T-helper 2 cell treated with Interferon-gamma antibody and Interleukin-4, amounts not matched to agents 5 μg/mL and 100 μg/mL, for 36 hours (primary cell): Measurements from ENCODE around the gene CGN.

ENCODE experiments used
- DNase-seq: peaks from one replicate; pipeline ENCODE4 v3.0.0; 2021; ENCODE audit warnings: low spot score
- H3K27ac Mint-ChIP-seq: one replicate; pipeline ENCODE4 v1.8.0; 2021; ENCODE audit warnings: mild to moderate bottlenecking, mixed read lengths
- H3K27me3 Mint-ChIP-seq: one replicate; pipeline ENCODE4 v1.8.0; 2021; ENCODE audit warnings: low read depth, mixed read lengths
- H3K36me3 Mint-ChIP-seq: one replicate; pipeline ENCODE4 v1.8.0; 2021; ENCODE audit warnings: low read depth, mixed read lengths
- H3K4me1 Mint-ChIP-seq: one replicate; pipeline ENCODE4 v1.8.0; 2021; ENCODE audit warnings: low read depth, mixed read lengths
- H3K4me3 Mint-ChIP-seq: one replicate; pipeline ENCODE4 v1.8.0; 2022; ENCODE audit warnings: mild to moderate bottlenecking, moderate library complexity, mixed read lengths
- H3K9me3 Mint-ChIP-seq: one replicate; pipeline ENCODE4 v1.8.0; 2021; ENCODE audit warnings: mixed read lengths

The CGN gene

DNA sequence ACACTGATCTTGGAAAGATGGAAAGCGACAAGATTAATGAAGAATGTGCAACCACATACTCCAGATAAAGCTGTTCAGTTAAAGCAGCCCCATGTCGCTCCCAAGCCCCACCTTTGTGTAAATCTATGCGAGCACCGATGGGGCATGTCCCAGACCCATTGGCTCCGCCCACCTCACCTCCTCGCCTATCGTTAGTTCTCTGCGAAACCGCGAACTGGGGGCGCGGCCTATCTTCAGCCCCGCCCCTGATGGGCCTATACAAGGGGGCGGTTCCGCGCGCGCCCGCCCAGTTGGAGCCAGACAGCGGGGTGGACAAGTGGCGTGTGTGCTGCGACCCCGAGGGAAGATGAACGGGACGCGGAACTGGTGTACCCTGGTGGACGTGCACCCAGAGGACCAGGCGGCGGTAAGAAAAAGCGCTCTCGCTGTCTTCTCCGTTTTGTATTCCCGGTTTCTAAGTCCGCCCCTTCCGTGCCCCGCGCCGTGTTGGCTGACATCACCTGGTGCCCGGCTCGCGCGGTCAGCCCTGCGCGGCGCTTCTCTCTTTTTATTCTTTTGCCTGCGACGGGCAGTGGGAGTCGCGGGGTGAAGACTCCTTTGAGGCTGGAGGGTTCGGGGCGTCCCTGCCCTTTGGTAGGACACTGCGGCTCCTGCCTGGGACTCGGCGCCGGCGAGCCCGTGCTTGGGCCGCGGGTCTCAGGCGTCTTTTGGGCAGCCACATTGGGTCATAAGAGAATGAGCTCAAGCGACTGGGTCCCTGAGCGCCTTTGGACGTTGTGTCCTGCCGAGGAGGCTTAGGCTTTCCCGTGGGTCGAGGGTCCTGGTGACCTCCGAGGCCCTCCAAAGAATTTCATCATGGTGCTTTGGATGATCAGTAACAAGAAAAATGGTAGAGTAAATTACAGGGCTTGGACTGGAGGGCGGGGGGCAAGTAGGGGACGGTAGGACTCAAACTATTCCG is 29.1 kb downstream of the CGN start, which contains the start of gene TUFT1:
TUFT1 (plus strand) TSS at position 289 of the 961 bp plus-strand sequence; CDS start at position 347, 58 bp downstream.
- H3K27ac Mint-ChIP-seq, result peak within 1 kb of the TSS; percentile 78
- peak; percentile 90 for DNase-seq
- H3K4me1 Mint-ChIP-seq, result peaks cover 17% of the 10 kb centered on the region
- peaks cover 15% of the 10 kb centered on the region for H3K27me3 Mint-ChIP-seq
- no peaks in the 10 kb centered on the region for H3K9me3 Mint-ChIP-seq
- no peaks in the 10 kb centered on the region for H3K36me3 Mint-ChIP-seq
- H3K4me3 Mint-ChIP-seq, result peak within 1 kb of the TSS; percentile 90

DNA sequence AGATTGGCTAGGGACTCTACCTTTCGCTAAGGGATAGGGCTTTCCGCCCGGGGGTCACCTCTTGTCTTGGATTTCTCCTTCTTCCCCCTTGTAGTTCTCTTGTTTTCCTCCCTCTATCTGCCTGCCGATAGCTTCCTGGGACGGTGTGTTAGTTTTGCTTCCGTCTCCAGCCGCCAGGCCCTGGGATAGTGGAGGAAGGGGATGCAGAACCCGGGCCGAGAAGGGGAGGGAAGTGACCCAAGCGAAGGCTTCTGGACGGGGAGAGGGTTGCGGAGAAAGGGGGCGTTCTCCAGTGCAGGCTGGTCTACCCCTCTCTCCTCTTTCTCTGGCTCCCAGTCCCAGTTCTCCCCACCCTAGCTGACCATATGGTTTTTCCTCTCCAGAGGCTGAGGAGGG is 29.8 kb downstream of the CGN start:
- Mint-ChIP-seq H3K36me3 (no peaks in the 10 kb centered on the region), H3K9me3 (no peaks in the 10 kb centered on the region), H3K4me1 (peaks cover 17% of the 10 kb centered on the region), H3K27ac (no peak overlapping the region), H3K27me3 (peaks cover 15% of the 10 kb centered on the region), H3K4me3 (peak overlapping the region; percentile 90)
- DNase-seq, result no peak

DNA sequence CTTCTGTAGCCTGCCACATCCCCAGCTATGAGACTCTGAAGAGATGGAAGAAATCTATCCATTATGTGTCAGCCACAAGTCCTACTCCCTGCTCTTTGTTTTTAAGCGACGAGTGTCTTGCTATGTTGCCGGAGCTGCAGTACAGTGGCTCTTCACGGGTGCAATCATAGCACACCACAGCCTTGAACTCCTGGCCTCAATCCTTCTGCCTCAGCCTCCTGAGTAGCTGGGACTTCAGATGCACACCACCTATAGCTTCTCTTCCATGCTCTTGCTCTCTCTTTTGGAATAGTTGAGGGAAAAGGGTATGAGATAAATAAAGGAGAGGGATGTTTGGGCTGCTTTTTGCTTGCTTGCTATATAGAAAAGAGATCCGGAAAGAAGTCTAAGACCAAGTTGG is 30.6 kb downstream of the CGN start:
- H3K27me3 Mint-ChIP-seq, result peaks cover 15% of the 10 kb centered on the region
- peaks cover 17% of the 10 kb centered on the region for H3K4me1 Mint-ChIP-seq
- H3K4me3 Mint-ChIP-seq, result peak overlapping the region; percentile 90
- no peak overlapping the region for H3K27ac Mint-ChIP-seq
- no peaks in the 10 kb centered on the region for H3K9me3 Mint-ChIP-seq
- no peak for DNase-seq
- no peaks in the 10 kb centered on the region for H3K36me3 Mint-ChIP-seq

DNA sequence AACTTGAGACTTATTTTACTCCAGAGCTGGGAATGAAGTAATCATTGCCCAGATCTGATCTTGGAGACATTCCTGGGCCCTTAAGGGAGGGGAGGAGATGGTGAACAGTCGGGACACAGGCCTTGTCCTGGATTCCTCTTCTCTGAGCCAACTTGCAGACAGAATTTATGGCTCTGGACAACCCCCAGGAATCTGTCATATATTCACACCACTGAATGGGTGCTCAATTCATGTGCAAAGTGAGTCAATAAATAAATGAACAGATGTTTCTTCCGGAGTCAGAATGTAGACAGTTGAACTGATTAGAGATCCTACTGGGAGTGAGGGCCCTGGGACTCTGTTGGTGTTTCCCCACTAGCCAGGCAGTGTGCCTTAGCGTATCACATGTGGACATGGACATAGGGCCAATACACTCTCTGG is 31.5 kb downstream of the CGN start:
- H3K27me3 Mint-ChIP-seq, result peaks cover 15% of the 10 kb centered on the region
- H3K4me3 Mint-ChIP-seq, result no peak overlapping the region
- peaks cover 20% of the 10 kb centered on the region for H3K4me1 Mint-ChIP-seq
- H3K36me3 Mint-ChIP-seq, result no peaks in the 10 kb centered on the region
- DNase-seq, result no peak
- H3K27ac Mint-ChIP-seq, result no peak overlapping the region
- no peaks in the 10 kb centered on the region for H3K9me3 Mint-ChIP-seq

DNA sequence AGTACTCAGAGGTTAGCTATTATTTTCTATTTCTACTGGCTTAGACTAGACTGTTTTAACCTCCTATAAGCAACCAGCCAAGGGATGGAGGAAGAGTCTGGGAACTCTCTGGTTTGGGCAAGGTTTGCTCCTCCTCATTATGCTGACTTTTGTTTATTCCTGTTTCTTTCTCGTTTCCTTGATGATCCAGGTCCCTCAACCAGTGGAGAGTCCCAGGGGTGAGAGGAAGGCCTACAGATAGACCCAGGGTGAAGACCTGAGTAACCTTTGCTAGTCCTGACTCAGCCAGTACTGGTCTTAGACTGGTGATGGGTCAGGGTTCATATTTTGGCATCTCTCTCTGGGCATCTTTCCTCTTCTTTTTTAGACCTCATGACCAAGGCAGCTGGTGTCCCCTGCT is 34.4 kb downstream of the CGN start:
- H3K27ac Mint-ChIP-seq, result no peak overlapping the region
- H3K27me3 Mint-ChIP-seq, result peaks cover 15% of the 10 kb centered on the region
- no peaks in the 10 kb centered on the region for H3K9me3 Mint-ChIP-seq
- no peak for DNase-seq
- H3K4me3 Mint-ChIP-seq, result no peak overlapping the region
- peaks cover 18% of the 10 kb centered on the region for H3K4me1 Mint-ChIP-seq
- no peaks in the 10 kb centered on the region for H3K36me3 Mint-ChIP-seq

DNA sequence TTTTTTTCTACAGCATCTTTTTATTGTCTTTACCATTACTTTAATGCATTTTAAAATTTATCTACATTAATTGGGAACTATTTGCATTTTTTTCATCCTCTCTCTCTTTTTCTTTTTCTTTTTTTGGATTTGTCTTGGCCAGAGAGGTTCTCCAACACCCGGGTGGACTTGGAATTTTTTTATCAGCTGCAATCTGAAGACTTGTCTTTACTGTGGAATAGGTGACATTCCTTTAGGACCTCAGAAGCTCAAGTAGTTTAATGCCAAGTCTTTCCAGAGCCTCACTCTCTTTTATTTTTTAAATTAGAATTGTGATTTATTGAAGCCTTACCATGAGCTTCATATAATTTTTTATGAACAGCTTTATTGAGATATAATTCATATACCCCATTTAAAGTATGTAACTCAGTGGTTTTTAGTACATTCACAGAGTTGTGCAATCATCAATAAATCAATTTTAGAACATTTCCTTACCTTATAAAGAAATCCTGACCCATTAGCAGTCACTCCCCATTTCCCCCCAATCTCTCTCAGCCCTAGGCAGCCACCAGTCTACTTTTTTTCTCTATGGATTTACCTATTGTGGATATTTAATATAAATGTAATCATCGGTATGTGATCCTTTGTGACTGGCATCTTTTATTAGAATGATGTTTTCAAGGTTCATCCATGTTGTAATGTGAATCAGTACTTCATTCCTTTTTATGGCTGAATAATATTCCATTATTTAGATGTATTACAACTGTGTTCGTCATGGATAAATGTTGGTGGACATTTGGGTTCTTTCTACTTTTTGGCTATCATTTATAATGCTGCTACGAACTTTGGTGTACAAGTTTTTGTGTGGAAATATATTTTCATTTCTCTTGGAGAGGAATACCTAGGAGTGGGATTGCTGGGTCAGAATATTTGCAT is 35.1 kb downstream of the CGN start:
- peaks cover 12% of the 10 kb centered on the region for H3K4me1 Mint-ChIP-seq
- no peak overlapping the region for H3K4me3 Mint-ChIP-seq
- H3K36me3 Mint-ChIP-seq, result no peaks in the 10 kb centered on the region
- no peak for DNase-seq
- H3K9me3 Mint-ChIP-seq, result no peaks in the 10 kb centered on the region
- H3K27ac Mint-ChIP-seq, result no peak overlapping the region
- H3K27me3 Mint-ChIP-seq, result peaks cover 15% of the 10 kb centered on the region

DNA sequence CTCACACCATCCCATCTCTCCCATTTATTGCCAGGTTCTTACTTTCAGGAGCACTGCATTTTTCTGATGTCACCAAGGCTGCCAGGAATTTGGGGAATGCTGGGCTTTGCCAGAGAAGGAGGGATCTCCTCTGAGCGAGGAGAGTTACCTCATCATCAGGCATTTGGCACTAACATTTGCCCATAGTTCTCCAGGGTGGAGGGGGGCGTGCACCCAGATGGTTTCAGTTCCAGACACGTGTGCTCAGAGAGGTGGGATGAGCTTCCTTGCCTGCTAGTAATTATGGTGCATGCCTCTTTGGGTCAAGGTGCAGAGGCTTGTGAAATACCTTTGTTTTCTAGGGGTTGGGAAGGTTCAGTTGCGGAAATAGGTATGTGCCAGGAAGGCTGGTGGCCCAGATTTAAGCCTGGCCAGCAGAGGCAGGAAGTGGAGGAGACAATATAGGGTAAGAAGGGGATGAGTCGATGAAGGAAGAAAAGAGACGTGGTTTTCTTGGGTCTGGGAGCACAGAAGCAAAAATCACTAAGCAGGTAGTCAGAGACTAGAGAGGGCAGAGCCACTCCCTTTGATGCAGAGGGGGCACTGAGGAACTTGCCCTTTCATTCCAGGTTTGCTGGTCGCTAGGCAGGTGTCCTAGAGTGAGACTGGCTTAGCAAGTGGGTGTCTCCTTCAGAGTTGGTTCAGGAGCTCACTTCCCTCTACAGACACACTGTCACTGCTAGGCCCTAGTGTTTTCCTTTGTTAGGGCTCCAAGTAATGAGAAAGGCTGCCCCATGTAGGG is 36.1 kb downstream of the CGN start:
- Mint-ChIP-seq H3K27me3 (peaks cover 6% of the 10 kb centered on the region), H3K27ac (no peak overlapping the region)

DNA sequence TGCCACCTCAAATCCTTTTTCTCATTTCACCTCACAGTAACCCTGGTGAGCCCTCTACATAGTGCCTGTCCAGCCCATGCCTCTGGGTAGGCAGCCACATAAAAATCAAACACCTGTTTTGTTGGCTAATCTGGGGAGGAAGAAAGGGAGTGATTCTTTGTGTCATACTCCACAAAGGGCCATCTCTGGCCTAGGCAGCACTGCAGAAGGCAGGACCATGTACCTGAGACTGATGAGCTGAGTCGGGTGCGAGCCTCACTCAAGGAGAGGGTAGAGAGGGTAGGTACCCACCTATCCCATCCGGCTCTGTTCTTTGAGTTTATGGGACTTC is 36.7 kb downstream of the CGN start:
- H3K4me1 Mint-ChIP-seq, result peaks cover 6% of the 10 kb centered on the region
- H3K36me3 Mint-ChIP-seq, result no peaks in the 10 kb centered on the region
- H3K4me3 Mint-ChIP-seq, result no peak overlapping the region
- no peaks in the 10 kb centered on the region for H3K9me3 Mint-ChIP-seq
- no peak for DNase-seq
- H3K27ac Mint-ChIP-seq, result no peak overlapping the region
- peaks cover under 1% of the 10 kb centered on the region for H3K27me3 Mint-ChIP-seq

More for the DNA sequence above, 36.1 kb downstream of the CGN start:
- DNase-seq, result no peak
- Mint-ChIP-seq H3K36me3 (no peaks in the 10 kb centered on the region), H3K4me1 (peaks cover 6% of the 10 kb centered on the region), H3K9me3 (no peaks in the 10 kb centered on the region), H3K4me3 (no peak overlapping the region)

DNA sequence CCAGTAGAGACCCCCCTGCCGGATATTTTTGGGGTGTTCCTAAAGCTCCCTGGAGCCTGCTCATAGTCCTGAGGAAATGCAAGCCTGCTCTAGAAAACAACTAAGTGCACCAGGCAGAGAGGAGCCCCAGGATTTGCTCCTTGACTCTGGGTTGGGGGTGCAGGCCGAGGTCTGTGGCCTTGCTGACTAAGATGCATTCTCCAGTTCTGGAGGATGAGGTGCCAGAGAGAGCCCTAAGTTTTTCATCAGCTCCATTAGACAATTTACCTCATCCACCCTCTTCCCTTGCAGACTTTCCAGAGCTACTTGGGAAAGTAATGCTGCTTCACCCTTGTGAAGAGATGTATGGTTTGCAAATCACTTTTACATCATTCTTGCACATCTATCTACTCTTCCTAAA is 38.0 kb downstream of the CGN start:
- no peaks in the 10 kb centered on the region for H3K36me3 Mint-ChIP-seq
- no peak overlapping the region for H3K4me3 Mint-ChIP-seq
- no peaks in the 10 kb centered on the region for H3K9me3 Mint-ChIP-seq
- H3K4me1 Mint-ChIP-seq, result peaks cover 6% of the 10 kb centered on the region
- H3K27me3 Mint-ChIP-seq, result no peaks in the 10 kb centered on the region
- no peak overlapping the region for H3K27ac Mint-ChIP-seq
- no peak for DNase-seq

DNA sequence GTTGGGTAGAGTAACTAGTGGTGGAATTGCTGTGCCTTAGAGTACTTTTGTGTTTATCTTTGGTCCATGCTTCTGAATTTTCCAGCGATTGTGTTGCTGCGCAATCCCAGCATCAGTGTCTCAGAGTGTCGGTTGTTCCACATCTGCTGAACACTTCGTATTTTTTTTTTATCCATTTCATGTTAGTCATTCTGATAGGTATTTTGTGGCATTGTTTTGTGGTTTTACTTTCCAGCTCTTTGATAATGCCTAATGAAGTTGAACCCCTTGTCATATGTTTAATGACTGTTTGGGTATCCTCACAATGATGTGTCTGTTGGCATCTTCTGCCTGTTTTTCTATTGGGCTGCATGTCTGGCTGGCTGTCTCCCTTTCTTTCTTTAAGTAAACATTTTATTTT is 42.5 kb downstream of the CGN start:
- no peak for DNase-seq
- H3K27me3 Mint-ChIP-seq, result peaks cover 2% of the 10 kb centered on the region
- no peaks in the 10 kb centered on the region for H3K36me3 Mint-ChIP-seq
- H3K4me1 Mint-ChIP-seq, result peaks cover 4% of the 10 kb centered on the region
- no peak overlapping the region for H3K4me3 Mint-ChIP-seq
- no peaks in the 10 kb centered on the region for H3K9me3 Mint-ChIP-seq
- no peak overlapping the region for H3K27ac Mint-ChIP-seq

DNA sequence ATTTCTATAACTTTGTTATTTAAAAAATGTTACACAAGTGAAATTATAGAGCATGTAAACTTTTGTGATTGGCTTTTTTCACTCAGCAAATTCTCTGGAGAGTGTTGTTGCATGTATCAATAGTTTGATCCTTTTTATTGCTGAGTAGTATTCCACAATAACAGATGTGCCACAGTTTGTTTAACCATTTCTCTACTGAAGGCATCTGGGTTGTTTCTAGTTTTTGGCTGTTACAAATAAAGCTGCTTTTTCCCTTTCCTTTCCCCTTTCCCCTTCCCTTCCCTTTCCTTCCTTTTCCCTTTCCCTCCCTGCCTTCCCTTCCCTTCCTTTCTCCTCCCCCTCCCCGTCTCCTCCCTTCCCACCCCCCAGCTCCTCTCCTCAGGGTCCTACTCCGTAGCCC is 44.9 kb downstream of the CGN start:
- Mint-ChIP-seq H3K36me3 (no peaks in the 10 kb centered on the region), H3K27me3 (peaks cover 2% of the 10 kb centered on the region), H3K4me3 (no peak overlapping the region), H3K4me1 (peaks cover 1% of the 10 kb centered on the region), H3K27ac (no peak overlapping the region), H3K9me3 (no peaks in the 10 kb centered on the region)
- no peak for DNase-seq

DNA sequence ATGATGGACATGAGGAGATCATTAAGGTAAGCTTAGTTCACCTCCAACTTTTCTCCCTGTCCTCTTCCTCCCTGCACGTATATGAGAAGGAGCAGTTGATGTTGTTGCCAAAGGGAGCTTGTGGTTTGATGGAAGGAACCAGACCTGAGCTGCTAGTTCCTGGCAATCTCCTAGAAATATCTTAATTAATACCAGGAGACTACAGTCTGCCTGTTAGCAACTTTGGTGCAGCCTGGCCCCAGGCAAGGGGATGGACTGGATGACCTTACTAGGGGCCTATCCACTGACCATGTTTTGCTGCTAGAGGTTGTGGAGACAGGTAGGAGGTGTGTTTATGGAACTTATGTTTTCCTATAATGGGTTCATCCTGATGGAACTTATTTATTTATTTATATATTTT is 51.5 kb downstream of the CGN start:
- Mint-ChIP-seq H3K9me3 (no peaks in the 10 kb centered on the region), H3K4me1 (no peaks in the 10 kb centered on the region), H3K36me3 (no peaks in the 10 kb centered on the region), H3K27me3 (no peaks in the 10 kb centered on the region), H3K27ac (no peak overlapping the region), H3K4me3 (no peak overlapping the region)
- no peak for DNase-seq

DNA sequence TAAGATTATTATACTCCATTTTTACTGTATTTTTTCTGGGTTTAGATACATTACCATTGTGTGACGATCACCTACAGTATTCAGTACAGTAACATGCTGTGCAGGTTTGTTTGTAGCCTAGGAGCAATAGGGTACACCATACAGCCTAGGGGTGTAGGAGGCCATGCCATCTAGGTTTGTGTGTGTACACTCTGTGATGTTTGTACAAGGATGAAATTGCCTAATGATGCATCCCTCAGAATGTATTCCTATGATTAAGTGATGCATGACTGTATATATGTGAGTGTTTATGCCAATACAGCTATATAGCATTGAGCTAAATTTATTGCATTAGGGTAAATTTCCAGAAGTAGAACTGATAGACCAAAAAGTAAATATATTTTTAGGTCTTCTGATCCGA is 52.2 kb downstream of the CGN start:
- Mint-ChIP-seq H3K27ac (no peak overlapping the region), H3K9me3 (no peaks in the 10 kb centered on the region), H3K27me3 (no peaks in the 10 kb centered on the region), H3K4me3 (no peak overlapping the region), H3K36me3 (no peaks in the 10 kb centered on the region), H3K4me1 (peaks cover 4% of the 10 kb centered on the region)
- no peak for DNase-seq
